Measurements from ENCODE around the gene RNF43. TPM values are rescaled to one million over a fixed set of nuclear protein-coding genes. Genes with fewer than 3 reads are reported as not detected.

RNF43 gene
- total and polyA plus RNA-seq, 2 donors (not counting 1 experiment from before 2014, with no cell fraction given): 2.5 to 2.6 TPM

DNA sequence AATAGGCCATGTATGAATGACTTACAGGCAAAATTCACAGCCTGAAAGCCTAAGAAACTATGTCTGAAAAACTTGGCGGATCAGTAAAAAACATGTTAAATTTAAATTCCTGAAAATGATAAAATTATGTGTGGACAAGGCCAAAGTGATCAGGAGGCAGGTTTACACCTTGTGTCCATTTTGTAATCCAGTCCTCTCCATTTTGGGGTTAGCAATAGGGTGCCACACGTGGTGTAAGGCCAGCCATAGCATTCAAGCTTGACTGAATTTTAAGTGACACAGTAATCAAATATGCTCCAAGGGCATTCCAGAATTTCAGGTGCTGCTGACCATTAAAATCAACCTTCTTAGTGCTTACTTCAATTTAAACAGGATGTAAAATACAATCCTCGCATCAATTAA lies 2.7 kb downstream of the RNF43 start:
- H4K20me1 ChIP-seq (ENCODE audit: control insufficient read depth, insufficient read depth, low read length, poor library complexity, severe bottlenecking): no peaks in the 10 kb centered on the region
- no peak overlapping the region for H3K27ac ChIP-seq (ENCODE audit: low read length in 2 of 2)
- no peak for DNase-seq
- H3K4me2 ChIP-seq (replicated peaks; ENCODE audit: low read depth, low read length, poor library complexity, severe bottlenecking): no peak overlapping the region
- no peak overlapping the region for H3K9ac ChIP-seq (ENCODE audit: low read length)
- 86% methylated on average over 2 of the region's 3 CpGs for WGBS (ENCODE audit: insufficient coverage)
- POLR2A ChIA-PET: interaction anchor here (1.0 to 1.3 kb wide), 3 partner anchors 63 to 87 kb away, joined by 3 read pairs; partner anchors contain the start of gene SUPT4H1
- intact Hi-C loops (cut with micrococcal nuclease): no loop called here
- CTCF ChIA-PET: interaction anchor here (6.1 kb wide), 1 partner anchor 98 kb away, joined by 131 read pairs; no protein-coding TSS in a partner anchor
- H3K36me3 ChIP-seq (replicated peaks in 1 of 2; ENCODE audit: control extremely low read depth in 1 of 2, control insufficient read depth in 1 of 2, extremely low read depth in 1 of 2, insufficient read depth in 2 of 2, low read length in 1 of 2): no peaks in the 10 kb centered on the region
- no peaks in the 10 kb centered on the region for H3K27me3 ChIP-seq (replicated peaks in 1 of 4; ENCODE audit: control extremely low read depth in 1 of 4, control insufficient read depth in 3 of 4, insufficient read depth in 4 of 4, low read length in 3 of 4)
- H3K4me3 Mint-ChIP-seq: no peak overlapping the region
- H3K4me1 Mint-ChIP-seq: peaks cover 21% of the 10 kb centered on the region
- H3K79me2 ChIP-seq (ENCODE audit: control insufficient read depth, insufficient read depth, low read length): peaks cover 2% of the 10 kb centered on the region
- H3K27me3 Mint-ChIP-seq: no peaks in the 10 kb centered on the region
- H3K9me3 Mint-ChIP-seq (ENCODE audit: insufficient read depth): no peaks in the 10 kb centered on the region
- H3K4me3 ChIP-seq (ENCODE audit: control extremely low read depth in 1 of 5, extremely low read depth in 1 of 5, insufficient read depth in 1 of 5, low read depth in 2 of 5, low read length in 4 of 5): no peak overlapping the region
- no peak overlapping the region for H2AFZ ChIP-seq (ENCODE audit: insufficient read depth, low read depth, low read length, poor library complexity, severe bottlenecking)
- H3K27ac Mint-ChIP-seq: no peak overlapping the region
- no peak for ATAC-seq (ENCODE audit: low read depth)
- peaks cover 14 to 16% of the 10 kb centered on the region in 2 donors for H3K4me1 ChIP-seq (ENCODE audit: control insufficient read depth in 2 of 2, insufficient read depth in 2 of 2, low read length in 2 of 2)
- TF ChIP-seq, protein P1, sequence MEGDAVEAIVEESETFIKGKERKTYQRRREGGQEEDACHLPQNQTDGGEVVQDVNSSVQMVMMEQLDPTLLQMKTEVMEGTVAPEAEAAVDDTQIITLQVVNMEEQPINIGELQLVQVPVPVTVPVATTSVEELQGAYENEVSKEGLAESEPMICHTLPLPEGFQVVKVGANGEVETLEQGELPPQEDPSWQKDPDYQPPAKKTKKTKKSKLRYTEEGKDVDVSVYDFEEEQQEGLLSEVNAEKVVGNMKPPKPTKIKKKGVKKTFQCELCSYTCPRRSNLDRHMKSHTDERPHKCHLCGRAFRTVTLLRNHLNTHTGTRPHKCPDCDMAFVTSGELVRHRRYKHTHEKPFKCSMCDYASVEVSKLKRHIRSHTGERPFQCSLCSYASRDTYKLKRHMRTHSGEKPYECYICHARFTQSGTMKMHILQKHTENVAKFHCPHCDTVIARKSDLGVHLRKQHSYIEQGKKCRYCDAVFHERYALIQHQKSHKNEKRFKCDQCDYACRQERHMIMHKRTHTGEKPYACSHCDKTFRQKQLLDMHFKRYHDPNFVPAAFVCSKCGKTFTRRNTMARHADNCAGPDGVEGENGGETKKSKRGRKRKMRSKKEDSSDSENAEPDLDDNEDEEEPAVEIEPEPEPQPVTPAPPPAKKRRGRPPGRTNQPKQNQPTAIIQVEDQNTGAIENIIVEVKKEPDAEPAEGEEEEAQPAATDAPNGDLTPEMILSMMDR (IDR thresholded peaks at IDR 0.05): no peak
- no peak for TF ChIP-seq EZH2 (IDR thresholded peaks at IDR 0.05; ENCODE audit: borderline replicate concordance, insufficient read depth, low read depth, low read length, poor library complexity, severe bottlenecking)
- H3K9me3 ChIP-seq (ENCODE audit: control extremely low read depth in 1 of 3, control insufficient read depth in 2 of 3, insufficient read depth in 1 of 3, low read length in 2 of 3): no peaks in the 10 kb centered on the region

DNA sequence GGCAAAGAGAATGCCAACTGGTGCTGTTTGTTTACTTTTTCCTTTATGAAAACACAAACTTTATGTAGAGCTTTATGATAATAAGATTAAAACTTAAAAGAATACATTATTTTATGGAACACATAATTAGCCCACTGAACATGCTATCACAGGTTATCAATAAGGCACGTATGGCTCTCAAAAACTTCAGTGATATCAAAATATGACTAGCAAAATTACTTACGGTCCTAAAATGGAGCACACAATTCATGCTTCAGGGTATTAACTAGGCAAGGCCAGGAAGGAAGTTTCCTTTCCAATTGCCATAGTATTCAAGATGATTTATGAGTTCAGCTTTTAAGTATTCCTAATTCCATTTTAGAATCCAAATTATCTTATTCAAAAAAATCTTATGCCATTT lies 3.6 kb downstream of the RNF43 start:
- no peaks in the 10 kb centered on the region for H3K79me2 ChIP-seq (ENCODE audit: control insufficient read depth, insufficient read depth, low read length)
- H3K9me3 Mint-ChIP-seq (ENCODE audit: insufficient read depth): no peaks in the 10 kb centered on the region
- DNase-seq (no peak), ATAC-seq (ENCODE audit: low read depth) (no peak)
- ChIA-PET CTCF (interaction anchor here (1.4 to 6.1 kb wide), 2 partner anchors 33 to 97 kb away, joined by 3 to 131 read pairs; no protein-coding TSS in a partner anchor), POLR2A (interaction anchor here (1.3 kb wide), 1 partner anchor 86 kb away, joined by 3 read pairs; no protein-coding TSS in a partner anchor)
- H3K4me1 Mint-ChIP-seq: peaks cover 19% of the 10 kb centered on the region
- no peaks in the 10 kb centered on the region for H3K27me3 Mint-ChIP-seq
- H3K9me3 ChIP-seq (ENCODE audit: control extremely low read depth in 1 of 3, control insufficient read depth in 2 of 3, insufficient read depth in 1 of 3, low read length in 2 of 3): no peaks in the 10 kb centered on the region
- no peak overlapping the region for H3K4me3 Mint-ChIP-seq
- WGBS (ENCODE audit: insufficient coverage): no CpG with 5 or more reads among the region's 2 CpGs
- peaks cover 14 to 16% of the 10 kb centered on the region in 2 donors for H3K4me1 ChIP-seq (ENCODE audit: control insufficient read depth in 2 of 2, insufficient read depth in 2 of 2, low read length in 2 of 2)
- no peaks in the 10 kb centered on the region for H3K27me3 ChIP-seq (replicated peaks in 1 of 4; ENCODE audit: control extremely low read depth in 1 of 4, control insufficient read depth in 3 of 4, insufficient read depth in 4 of 4, low read length in 3 of 4)
- no peaks in the 10 kb centered on the region for H3K36me3 ChIP-seq (replicated peaks in 1 of 2; ENCODE audit: control extremely low read depth in 1 of 2, control insufficient read depth in 1 of 2, extremely low read depth in 1 of 2, insufficient read depth in 2 of 2, low read length in 1 of 2)
- intact Hi-C loops (cut with micrococcal nuclease): no loop called here
- H3K27ac ChIP-seq (ENCODE audit: low read length in 2 of 2): no peak overlapping the region
- no peaks in the 10 kb centered on the region for H4K20me1 ChIP-seq (ENCODE audit: control insufficient read depth, insufficient read depth, low read length, poor library complexity, severe bottlenecking)
- no peak overlapping the region for H2AFZ ChIP-seq (ENCODE audit: insufficient read depth, low read depth, low read length, poor library complexity, severe bottlenecking)
- H3K4me2 ChIP-seq (replicated peaks; ENCODE audit: low read depth, low read length, poor library complexity, severe bottlenecking): no peak overlapping the region
- H3K9ac ChIP-seq (ENCODE audit: low read length): no peak overlapping the region
- H3K4me3 ChIP-seq (ENCODE audit: control extremely low read depth in 1 of 5, extremely low read depth in 1 of 5, insufficient read depth in 1 of 5, low read depth in 2 of 5, low read length in 4 of 5): no peak overlapping the region
- H3K27ac Mint-ChIP-seq: no peak overlapping the region
- no peak for TF ChIP-seq EZH2 (IDR thresholded peaks at IDR 0.05; ENCODE audit: borderline replicate concordance, insufficient read depth, low read depth, low read length, poor library complexity, severe bottlenecking)
- TF ChIP-seq, protein P1 (IDR thresholded peaks at IDR 0.05): no peak

All from B cell (primary cell).